H1 (cell line): Measurements from ENCODE around the gene RNF10. TPM values are rescaled to one million over a fixed set of nuclear protein-coding genes. Genes with fewer than 3 reads are reported as not detected.
"Not testable (repeated sequence)": the region's sequence is repeated elsewhere in the genome, so short reads cannot be mapped to it uniquely, and the experiment has no call there.

Experiments used
- CTCF ChIA-PET: fragments of 300-600 bp; sonication (Branson Sonifier 250); formaldehyde crosslinking; loops from one replicate; lab custom pipeline; 2021; ENCODE audit not compliant: partially characterized antibody; lab: Charles Lee
- POLR2A ChIA-PET: fragments of 300-600 bp; sonication (Branson Sonifier 250); formaldehyde crosslinking; loops from one replicate; lab custom pipeline; 2021; ENCODE audit warnings: inconsistent platforms; ENCODE audit not compliant: partially characterized antibody; lab: Charles Lee
- DNase-seq, 2 experiments: peaks; one replicate each; pipeline versions ENCODE4 v3.0.0 to v3.0.0-alpha.2; 2010 to 2022; ENCODE audit warnings: low spot score in 2 of 2, low read depth in 1 of 2, mixed read lengths in 1 of 2
- FAIRE-seq: peaks from 2 replicates; lab custom pipeline; 2011; peaks lifted over from hg19 to GRCh38; lab: Jason Lieb, UNC
- H2AFZ ChIP-seq: 2 replicates; pipeline ENCODE4 v1.8.1; 2012; ENCODE audit warnings: low read length, inconsistent platforms
- H2AK5ac ChIP-seq: 2 replicates; pipeline ENCODE4 v1.6.1; 2013; ENCODE audit warnings: low read depth, low read length
- H2BK120ac ChIP-seq: replicated peaks from 2 replicates; pipeline ENCODE3; 2013; ENCODE audit warnings: low read depth, low read length, inconsistent platforms
- H2BK12ac ChIP-seq: 2 replicates; pipeline ENCODE4 v1.6.1; 2013; ENCODE audit warnings: low read depth, low read length
- H2BK15ac ChIP-seq: 2 replicates; pipeline ENCODE4 v1.6.1; 2013; ENCODE audit warnings: low read length
- H2BK20ac ChIP-seq: 2 replicates; pipeline ENCODE4 v1.6.1; 2013; ENCODE audit warnings: low read length
- H2BK5ac ChIP-seq: 2 replicates; pipeline ENCODE4 v1.6.1; 2013; ENCODE audit warnings: low read depth, low read length
- H3K14ac ChIP-seq: 2 replicates; pipeline ENCODE4 v1.6.1; 2013; ENCODE audit warnings: inconsistent platforms; ENCODE audit not compliant: insufficient read length
- H3K18ac ChIP-seq: 2 replicates; pipeline ENCODE4 v1.6.1; 2013; ENCODE audit warnings: low read length; ENCODE audit errors: extremely low read depth
- H3K23ac ChIP-seq: 2 replicates; pipeline ENCODE4 v1.6.1; 2013; ENCODE audit warnings: inconsistent platforms; ENCODE audit not compliant: insufficient read length
- H3K23me2 ChIP-seq: 2 replicates; pipeline ENCODE4 v1.6.1; 2013; ENCODE audit warnings: low read depth, low read length
- H3K27ac ChIP-seq: 2 replicates; pipeline ENCODE4 v1.6.1; 2011; ENCODE audit warnings: low read depth, low read length, inconsistent platforms
- H3K27me3 ChIP-seq, 4 experiments: replicated peaks in 1 of 4; 1 replicate in 1 of 4; 2 replicates in 3 of 4; pipeline versions ENCODE4 v1.6.1 to v1.8.1; 2011 to 2013; ENCODE audit warnings: low read length in 3 of 4, mild to moderate bottlenecking in 3 of 4, inconsistent platforms in 2 of 4, mixed read lengths in 2 of 4, moderate library complexity in 1 of 4; ENCODE audit not compliant: control insufficient read depth in 3 of 4, insufficient read depth in 3 of 4; ENCODE audit errors: extremely low read depth in 1 of 4
- H3K36me3 ChIP-seq, 4 experiments: 2 replicates each; pipeline versions ENCODE4 v1.6.1 to v1.8.1; 2011 to 2013; ENCODE audit warnings: mild to moderate bottlenecking in 4 of 4, low read length in 3 of 4, moderate library complexity in 2 of 4, control low read depth in 1 of 4, inconsistent platforms in 1 of 4; ENCODE audit not compliant: insufficient read depth in 4 of 4, control insufficient read depth in 2 of 4
- H3K4ac ChIP-seq: replicated peaks from 2 replicates; pipeline ENCODE3; 2013; ENCODE audit warnings: low read length, low read depth, mixed read lengths, inconsistent platforms; ENCODE audit not compliant: insufficient read length
- H3K4me1 ChIP-seq, 4 experiments: replicated peaks in 1 of 4; 1 replicate in 1 of 4; 2 replicates in 3 of 4; pipeline versions ENCODE4 v1.6.1 to v1.8.1; 2011 to 2013; ENCODE audit warnings: low read length in 3 of 4, inconsistent platforms in 2 of 4, mixed read lengths in 1 of 4; ENCODE audit not compliant: insufficient read depth in 4 of 4, control insufficient read depth in 3 of 4
- H3K4me2 ChIP-seq, 2 experiments: 2 replicates each; pipeline versions ENCODE4 v1.6.1 to v1.8.1; 2011 to 2013; ENCODE audit warnings: low read depth in 2 of 2, low read length in 2 of 2, control low read depth in 1 of 2, inconsistent platforms in 1 of 2, mild to moderate bottlenecking in 1 of 2; ENCODE audit not compliant: insufficient read depth in 1 of 2
- H3K4me3 ChIP-seq, 4 experiments: fragments of 200-600, 300-600 bp in 1 of 4; sonication (generic), shearing (Covaris generic), sonication (Bioruptor Twin) in 1 of 4; 2 replicates each; pipeline versions ENCODE4 v1.5.1 to v1.8.1; 2011 to 2016; ENCODE audit warnings: low read length in 4 of 4, low read depth in 3 of 4, control low read depth in 2 of 4, inconsistent platforms in 2 of 4, mild to moderate bottlenecking in 2 of 4, mixed read lengths in 1 of 4, moderate library complexity in 1 of 4; ENCODE audit not compliant: insufficient read depth in 2 of 4; ENCODE audit errors: extremely low read depth in 1 of 4
- H3K56ac ChIP-seq: replicated peaks from 2 replicates; pipeline ENCODE3; 2013; ENCODE audit warnings: low read depth, mild to moderate bottlenecking, mixed read lengths, low read length, inconsistent platforms; ENCODE audit not compliant: insufficient read length
- H3K79me1 ChIP-seq: 2 replicates; pipeline ENCODE4 v1.6.1; 2013; ENCODE audit warnings: low read depth, low read length, control low read depth
- H3K79me2 ChIP-seq, 2 experiments: 2 replicates each; pipeline versions ENCODE4 v1.6.1 to v1.8.1; 2012 to 2013; ENCODE audit warnings: low read length in 2 of 2, mild to moderate bottlenecking in 2 of 2, inconsistent platforms in 1 of 2; ENCODE audit not compliant: insufficient read depth in 2 of 2, control insufficient read depth in 1 of 2
- H3K9ac ChIP-seq, 4 experiments: replicated peaks in 1 of 4; 1 replicate in 1 of 4; 2 replicates in 3 of 4; pipeline versions ENCODE4 v1.6.1 to v1.8.1; 2011 to 2013; ENCODE audit warnings: low read depth in 3 of 4, low read length in 3 of 4, control low read depth in 2 of 4, mild to moderate bottlenecking in 2 of 4, moderate library complexity in 2 of 4, inconsistent platforms in 1 of 4; ENCODE audit errors: extremely low read depth in 1 of 4
- H3K9me3 ChIP-seq, 2 experiments: 2 replicates each; pipeline versions ENCODE4 v1.6.1 to v1.8.1; 2012 to 2013; ENCODE audit warnings: mild to moderate bottlenecking in 2 of 2, moderate library complexity in 2 of 2, control low read depth in 1 of 2, inconsistent platforms in 1 of 2, low read depth in 1 of 2, low read length in 1 of 2, mixed read lengths in 1 of 2; ENCODE audit not compliant: insufficient read depth in 2 of 2
- H4K20me1 ChIP-seq, 2 experiments: replicated peaks in 1 of 2; 2 replicates each; pipeline versions ENCODE3 to v1.8.1; 2011 to 2013; ENCODE audit warnings: inconsistent platforms in 2 of 2, low read length in 2 of 2, mild to moderate bottlenecking in 1 of 2; ENCODE audit not compliant: insufficient read depth in 2 of 2, control insufficient read depth in 1 of 2
- H4K5ac ChIP-seq: 2 replicates; pipeline ENCODE4 v1.6.1; 2013; ENCODE audit warnings: low read length, low read depth, mixed read lengths, inconsistent platforms; ENCODE audit not compliant: insufficient read length
- H4K8ac ChIP-seq: 2 replicates; pipeline ENCODE4 v1.8.0; 2013; ENCODE audit warnings: mild to moderate bottlenecking, moderate library complexity, low read length, inconsistent platforms; ENCODE audit not compliant: insufficient read depth; ENCODE audit errors: extremely low read depth
- H4K91ac ChIP-seq: replicated peaks from 2 replicates; pipeline ENCODE3; 2013; ENCODE audit warnings: low read length, mixed read lengths, inconsistent platforms; ENCODE audit not compliant: insufficient read length
- WGBS, 2 experiments: shearing (Covaris generic) in 1 of 2; methylation state at CpG; one replicate each; pipeline versions ENCODE4 v1.1.6 to v1.1.7; 2013 to 2015; ENCODE audit warnings: low lambda C conversion rate in 2 of 2, mixed read lengths in 2 of 2, inconsistent platforms in 1 of 2, low coverage in 1 of 2, missing lambda C conversion rate in 1 of 2; ENCODE audit not compliant: insufficient replicate concordance in 2 of 2, insufficient coverage in 1 of 2, insufficient read length in 1 of 2; ENCODE audit errors: extremely low coverage in 1 of 2, missing lambda C conversion rate in 1 of 2; 5-methylcytosine and 5-hydroxymethylcytosine counted together
- polyA plus RNA-seq, 7 experiments: library from polyadenylated mRNA; depleted of rRNA in 3 of 7; stranded (reverse) in 5 of 7; unstranded in 2 of 7; fragments of >200 nt in 5 of 7; fragments of 200-250 nt in 2 of 7; gene quantifications; 1 replicate in 5 of 7; 2 replicates in 1 of 7; 4 replicates in 1 of 7; pipeline versions ENCODE4 v1.2.1 to v1.2.3, GENCODE V29; 2011 to 2013; ENCODE audit warnings: missing spikeins in 2 of 7, mixed read lengths in 2 of 7
- total RNA-seq: library from RNA; stranded (reverse); fragmentation: NEBNext Ultra II Directional; extraction: Animal tissue kit (Norgen Biotek cat#: 25700); gene quantifications from 2 replicates; pipeline ENCODE4 v1.2.1, GENCODE V29; 2021

The RNF10 gene
- total and polyA plus RNA-seq, 2 of the 8 experiments (the other 6 are each of a cell fraction or from before 2014, with no cell fraction given) = 71.6 to 171 TPM

DNA sequence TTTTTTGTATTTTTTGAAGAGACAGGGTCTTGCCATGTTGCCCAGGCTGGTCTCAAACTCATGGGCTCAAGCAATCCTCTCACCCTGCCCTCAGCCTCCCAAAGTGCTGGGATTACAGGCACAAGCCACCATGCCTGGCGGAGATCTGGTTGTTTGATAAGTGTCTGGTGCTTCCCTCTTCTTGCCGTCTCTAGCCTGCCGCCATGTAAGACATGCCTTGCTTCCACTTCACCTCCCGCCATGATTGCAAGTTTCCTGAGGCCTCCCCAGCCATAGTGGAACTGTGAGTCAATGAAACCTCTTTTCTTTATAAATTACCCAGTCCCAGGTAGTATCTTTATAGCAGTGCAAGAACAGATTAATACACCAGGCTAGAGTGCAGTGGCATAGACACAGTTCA is 83.6 kb downstream of the RNF10 start:
- WGBS, 2 experiments = 96% methylated on average over 4 of the region's 4 CpGs; no CpG with 5 or more reads in 1 of the 2 experiments

More for the DNA sequence above, 83.6 kb downstream of the RNF10 start:
- H3K79me2 ChIP-seq, H3K4me2 ChIP-seq, H2AK5ac ChIP-seq, H3K18ac ChIP-seq, H4K5ac ChIP-seq, H2BK15ac ChIP-seq, H3K23me2 ChIP-seq, H3K23ac ChIP-seq, H3K4me1 ChIP-seq, H3K9me3 ChIP-seq, H3K36me3 ChIP-seq, H3K4me3 ChIP-seq, H4K8ac ChIP-seq, DNase-seq, H2BK20ac ChIP-seq, H3K27me3 ChIP-seq, H4K20me1 ChIP-seq, H2BK12ac ChIP-seq, H4K91ac ChIP-seq, H2BK120ac ChIP-seq, H3K4ac ChIP-seq, H2BK5ac ChIP-seq, H3K14ac ChIP-seq, H3K79me1 ChIP-seq, H3K56ac ChIP-seq, H3K9ac ChIP-seq, H2AFZ ChIP-seq, FAIRE-seq, H3K27ac ChIP-seq: not testable (repeated sequence)
- ChIA-PET CTCF (interaction anchor here (0.6 to 1.6 kb wide), 2 partner anchors 18 to 312 kb away, joined by 3 to 7 read pairs; no protein-coding TSS in a partner anchor), POLR2A (interaction anchor here (0.6 kb wide), 1 partner anchor 135 kb away, joined by 3 read pairs; no protein-coding TSS in a partner anchor)
